ENCODE measurements around the gene NACC2.
"Not testable (repeated sequence)": the region's sequence is repeated elsewhere in the genome, so short reads cannot be mapped to it uniquely, and the experiment has no call there.

The NACC2 gene

GRCh38 chr9:136079211-136079915 lies 15.7 kb downstream of the NACC2 start:
- no peak for DNase-seq

- no peak for DNase-seq
These were observed 16.5 kb downstream of the NACC2 start for GRCh38 chr9:136078498-136079011.

- DNase-seq: no peak
These were observed 17.1 kb downstream of the NACC2 start for GRCh38 chr9:136078024-136078423.

- no peak for DNase-seq
These were observed 17.6 kb downstream of the NACC2 start for GRCh38 chr9:136077491-136077890.

GRCh38 chr9:136075881-136076678 lies 19.0 kb downstream of the NACC2 start:
- DNase-seq: no peak

GRCh38 chr9:136075134-136075841 lies 19.8 kb downstream of the NACC2 start:
- no peak for DNase-seq

- DNase-seq: no peak
These were observed 20.4 kb downstream of the NACC2 start for GRCh38 chr9:136074706-136075105.

GRCh38 chr9:136062657-136063439 lies 32.2 kb downstream of the NACC2 start:
- no peak for DNase-seq

- not testable (repeated sequence) for DNase-seq
These were observed 33.2 kb downstream of the NACC2 start for GRCh38 chr9:136061916-136062315.

GRCh38 chr9:136061405-136061804 lies 33.7 kb downstream of the NACC2 start:
- no peak for DNase-seq

- no peak for DNase-seq
These were observed 34.3 kb downstream of the NACC2 start for GRCh38 chr9:136060671-136061371.

GRCh38 chr9:136059851-136060670 lies 35.0 kb downstream of the NACC2 start:
- no peak for DNase-seq

- no peak for DNase-seq
These were observed 35.7 kb downstream of the NACC2 start for GRCh38 chr9:136059321-136059791.

GRCh38 chr9:136058801-136059302 lies 36.2 kb downstream of the NACC2 start:
- no peak for DNase-seq

- no peak for DNase-seq
These were observed 37.0 kb downstream of the NACC2 start for GRCh38 chr9:136058084-136058483.

GRCh38 chr9:136057236-136058081 lies 37.6 kb downstream of the NACC2 start:
- no peak for DNase-seq

- no peak for DNase-seq
These were observed 38.4 kb downstream of the NACC2 start for GRCh38 chr9:136056546-136057235.

- no peak for DNase-seq
These were observed 39.2 kb downstream of the NACC2 start for GRCh38 chr9:136055715-136056545.

All from NCI-H1092 (cell line).